ELR (cell line): ENCODE measurements around the gene PRPF8.

Experiments used
- DNase-seq: peaks from one replicate; pipeline ENCODE4 v3.0.0-alpha.2; 2015; ENCODE audit warnings: low read depth

The PRPF8 gene

DNA sequence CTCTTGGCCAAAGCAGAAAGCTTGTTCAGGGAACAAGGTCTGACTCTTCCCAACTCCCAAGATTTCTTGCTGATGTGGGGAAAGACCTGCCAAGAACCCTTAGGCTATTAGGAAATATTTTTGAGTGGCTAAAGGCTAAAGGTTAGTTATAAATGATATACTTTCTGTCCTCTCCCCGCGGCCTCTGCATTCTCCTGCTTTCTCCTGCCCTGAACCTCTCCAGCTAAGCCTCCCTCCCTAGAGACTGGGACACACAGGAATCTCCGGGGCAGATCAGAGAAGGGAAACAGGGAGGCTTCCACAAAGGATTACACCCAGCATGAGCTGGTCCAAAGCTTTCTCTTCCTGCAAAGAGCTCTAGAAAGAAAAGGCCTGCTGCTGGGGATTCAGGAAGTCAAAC is 58.3 kb downstream of the PRPF8 start:
- DNase-seq: no peak

DNA sequence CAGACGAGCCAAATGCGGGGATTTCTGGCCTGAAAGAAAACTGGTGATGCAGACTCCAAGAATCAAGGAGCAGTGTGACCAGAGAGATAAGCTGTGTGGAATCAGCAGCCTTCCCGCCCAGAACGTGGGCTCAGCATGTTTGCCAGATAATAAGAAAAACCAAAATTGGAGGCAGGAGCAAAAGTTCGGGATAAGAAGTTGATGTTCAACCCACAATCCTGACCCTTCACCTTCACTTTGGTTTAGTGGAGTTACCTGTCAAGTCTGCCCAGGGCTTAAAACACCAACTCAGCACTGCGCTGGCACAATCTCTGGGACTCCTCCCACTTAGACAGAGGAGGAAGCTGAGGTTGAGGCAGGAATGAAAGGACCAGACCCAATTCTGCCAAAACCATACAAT is 59.1 kb downstream of the PRPF8 start:
- DNase-seq: no peak

DNA sequence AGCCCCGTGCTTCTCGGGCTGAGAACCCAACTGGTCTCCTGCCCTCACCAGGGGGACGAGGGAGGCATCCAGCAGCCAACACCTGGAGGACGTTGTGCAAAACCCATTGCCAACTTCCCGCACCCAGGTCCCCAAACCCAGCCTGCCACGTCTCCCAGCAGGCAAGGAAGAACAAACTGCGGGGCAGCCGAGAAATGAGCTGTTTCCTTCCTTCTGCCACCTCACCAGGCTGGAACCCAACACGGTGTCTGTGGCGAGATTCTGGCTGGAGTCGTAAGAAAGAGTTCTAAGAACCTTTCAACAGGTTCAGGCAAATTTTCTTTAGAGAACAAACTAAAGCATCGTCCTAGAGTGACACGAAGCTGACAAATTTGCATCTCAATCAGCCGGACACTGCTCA is 59.6 kb downstream of the PRPF8 start:
- DNase-seq: no peak

DNA sequence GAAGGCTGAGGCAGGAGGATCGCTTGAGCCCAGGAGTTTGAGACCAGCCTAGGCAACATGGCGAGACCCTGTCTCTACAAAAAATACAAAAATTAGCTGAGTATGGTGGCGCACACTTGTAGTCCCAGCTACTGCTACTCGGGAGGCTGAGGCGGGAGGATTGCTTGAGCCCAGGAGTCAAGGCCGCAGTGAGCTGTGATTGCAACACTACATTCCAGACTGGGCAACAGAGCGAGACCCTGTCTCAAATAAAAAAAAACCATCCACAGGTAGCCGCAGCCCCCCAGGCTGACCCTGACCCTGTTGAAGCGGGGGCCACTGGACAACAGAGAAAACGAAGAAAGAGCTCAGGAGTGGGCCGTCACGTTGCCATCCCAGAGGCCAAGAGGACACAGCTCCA is 60.0 kb downstream of the PRPF8 start:
- DNase-seq: no peak

DNA sequence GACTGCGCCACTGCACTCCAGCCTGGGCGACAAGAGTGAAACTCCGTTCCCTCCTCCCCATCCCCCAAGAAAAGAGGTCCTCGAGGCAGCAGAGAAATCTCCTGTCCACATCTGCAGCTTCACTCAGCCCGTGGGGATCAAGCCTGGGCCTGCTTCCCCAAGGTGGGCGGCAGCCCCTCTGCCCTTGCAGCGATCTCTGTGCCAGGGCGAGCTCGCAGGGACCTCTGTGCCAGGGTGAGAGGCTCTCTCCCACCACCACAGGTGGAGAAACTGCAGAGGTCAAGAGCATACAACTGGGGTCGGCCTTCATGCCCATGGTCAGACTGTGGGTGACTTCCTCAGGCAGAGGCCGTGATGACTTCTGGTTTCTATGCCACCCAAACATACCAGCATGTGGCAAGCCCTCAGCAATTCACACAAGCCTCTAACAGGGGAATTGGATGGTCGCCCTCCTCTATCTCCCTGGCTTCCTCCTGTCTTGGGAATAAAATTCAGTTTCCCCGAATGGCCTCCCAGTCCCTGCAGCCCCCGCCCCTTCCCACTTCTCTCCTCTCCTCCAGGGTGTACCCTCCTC is 61.5 kb downstream of the PRPF8 start:
- no peak for DNase-seq

DNA sequence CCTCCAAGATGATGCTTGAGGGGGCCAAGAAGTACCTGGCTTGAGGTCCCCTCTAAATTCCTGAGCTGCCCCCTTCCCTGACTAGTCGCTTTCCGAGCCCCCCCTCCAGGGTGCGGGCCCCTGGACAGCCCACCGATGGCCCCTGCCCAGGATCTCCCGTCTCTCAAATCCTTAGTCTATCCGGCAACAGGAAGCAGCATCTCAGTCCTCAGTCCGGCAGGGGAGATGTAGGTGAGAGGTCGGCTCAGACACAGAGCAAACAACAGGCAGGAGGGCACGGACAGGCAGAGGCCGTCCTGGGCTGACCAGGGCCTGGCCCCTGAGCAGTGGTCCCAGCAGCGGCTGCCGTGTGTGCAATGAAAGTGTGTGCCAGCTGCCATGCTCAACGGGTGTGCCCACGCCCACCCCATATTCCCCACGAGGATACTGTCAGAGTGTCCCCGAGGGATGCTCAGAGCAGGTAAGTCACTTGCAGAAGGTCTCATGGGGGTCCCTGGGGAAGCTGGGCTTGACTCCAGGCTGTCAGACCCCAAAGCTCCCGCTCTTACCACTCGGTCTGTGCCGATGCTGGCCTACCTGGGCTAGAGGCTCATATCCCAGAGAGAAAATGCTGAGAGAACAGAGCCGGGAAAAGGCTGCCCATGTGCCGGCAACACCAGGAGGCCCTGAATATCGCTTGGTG is 63.3 kb downstream of the PRPF8 start:
- no peak for DNase-seq

DNA sequence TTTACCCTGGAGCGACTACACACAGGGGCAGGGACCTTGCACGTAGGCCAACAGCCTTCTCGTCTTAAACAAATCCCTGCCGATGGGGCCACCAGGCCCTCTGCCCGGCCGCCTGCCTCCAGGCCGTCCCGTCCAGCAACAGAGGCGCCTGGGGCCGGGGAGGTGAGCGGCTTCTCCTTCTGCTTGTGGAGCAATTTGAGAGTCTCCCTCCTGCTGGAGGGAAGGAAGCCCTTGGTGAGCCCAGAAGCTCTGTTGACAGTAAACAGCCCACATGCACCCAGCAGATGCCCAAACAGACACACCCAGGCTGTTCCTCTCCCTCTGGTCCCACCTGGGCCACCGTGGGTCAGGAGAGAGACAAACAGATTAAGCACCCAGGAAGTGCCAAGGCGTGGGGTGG is 64.2 kb downstream of the PRPF8 start:
- DNase-seq: no peak

DNA sequence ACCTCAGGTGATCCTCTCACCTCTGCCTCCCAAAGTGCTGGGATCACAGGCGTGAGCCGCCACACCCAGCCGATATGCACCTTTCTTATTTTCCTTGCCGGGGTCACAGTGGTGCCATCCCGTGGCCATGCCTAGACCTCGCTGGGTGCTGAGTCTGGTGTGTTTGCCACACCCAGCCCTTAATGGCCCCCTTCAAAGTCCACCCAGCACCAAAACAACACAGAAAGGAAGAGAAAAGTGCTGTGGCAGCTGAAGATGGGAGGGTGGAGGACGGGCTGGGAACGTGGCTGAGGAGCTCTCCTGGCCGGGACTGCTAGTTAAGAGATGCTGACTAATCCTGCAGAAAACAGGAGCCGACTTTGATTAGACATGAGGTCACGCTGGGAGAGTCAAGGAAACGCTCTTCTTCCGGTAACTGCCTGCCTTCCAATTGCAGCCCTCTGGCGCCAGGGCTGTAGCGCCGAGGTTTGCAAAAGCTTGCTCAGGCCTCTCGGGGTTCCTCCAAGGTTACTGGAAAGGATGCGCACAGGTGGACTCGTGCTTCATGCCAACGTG is 67.0 kb downstream of the PRPF8 start:
- DNase-seq: peak; percentile 85

DNA sequence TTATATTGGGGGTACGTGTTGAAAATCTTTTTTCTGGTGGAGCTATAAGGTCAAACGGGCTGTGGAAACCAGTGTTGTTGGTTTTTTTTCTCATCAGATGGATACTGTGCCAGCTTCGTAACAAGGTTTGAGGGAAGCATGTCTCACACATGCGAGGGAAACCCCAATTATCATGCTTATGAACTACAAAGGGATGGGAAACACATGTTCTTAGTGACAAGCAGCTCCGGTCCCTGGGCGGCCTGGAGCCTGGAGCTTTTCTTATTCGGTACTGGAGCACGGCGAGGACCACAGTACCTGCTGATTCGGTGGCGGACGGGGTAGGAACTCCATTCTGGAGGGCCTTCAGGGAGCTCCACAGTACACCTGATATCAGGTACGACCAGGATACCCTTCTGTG is 68.6 kb downstream of the PRPF8 start:
- no peak for DNase-seq

DNA sequence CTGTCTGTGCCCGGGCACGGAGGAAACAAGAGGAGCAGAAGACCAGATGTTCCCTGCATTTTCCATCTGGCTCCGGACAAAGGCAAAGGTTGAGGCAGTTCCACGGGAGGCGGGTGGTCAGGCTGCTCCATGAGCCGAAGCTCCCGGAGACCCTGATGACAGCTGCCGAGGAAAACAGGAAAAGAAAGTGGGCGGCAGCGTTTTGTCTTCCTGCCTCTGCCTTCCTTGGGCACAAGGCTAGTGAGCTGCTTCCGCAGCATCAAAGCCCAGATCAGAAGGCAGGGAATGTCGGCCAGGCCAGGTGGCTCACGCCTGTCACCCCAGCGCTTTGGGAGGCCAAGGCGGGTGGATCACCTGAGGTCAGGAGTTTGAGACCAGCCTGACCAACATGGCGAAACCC is 72.3 kb downstream of the PRPF8 start:
- no peak for DNase-seq

DNA sequence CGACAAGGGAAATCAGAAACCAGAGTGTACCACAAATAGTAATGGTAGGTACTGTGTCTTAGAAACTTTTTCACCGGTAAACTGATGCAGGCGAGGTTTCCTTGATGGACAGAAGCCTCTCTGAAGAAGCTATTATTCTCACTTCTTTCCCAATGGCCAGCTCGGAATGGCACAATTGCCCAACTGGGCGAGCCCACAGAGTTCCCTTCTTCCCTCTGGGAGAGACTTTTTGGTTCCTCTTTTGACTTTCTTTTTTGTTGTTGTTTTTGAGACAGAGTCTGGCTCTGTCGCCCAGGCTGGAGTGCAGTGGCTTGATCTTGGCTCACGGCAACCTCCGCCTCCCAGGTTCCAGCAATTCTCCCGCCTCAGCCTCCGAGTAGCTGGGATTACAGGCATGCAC is 73.0 kb downstream of the PRPF8 start:
- DNase-seq: no peak

DNA sequence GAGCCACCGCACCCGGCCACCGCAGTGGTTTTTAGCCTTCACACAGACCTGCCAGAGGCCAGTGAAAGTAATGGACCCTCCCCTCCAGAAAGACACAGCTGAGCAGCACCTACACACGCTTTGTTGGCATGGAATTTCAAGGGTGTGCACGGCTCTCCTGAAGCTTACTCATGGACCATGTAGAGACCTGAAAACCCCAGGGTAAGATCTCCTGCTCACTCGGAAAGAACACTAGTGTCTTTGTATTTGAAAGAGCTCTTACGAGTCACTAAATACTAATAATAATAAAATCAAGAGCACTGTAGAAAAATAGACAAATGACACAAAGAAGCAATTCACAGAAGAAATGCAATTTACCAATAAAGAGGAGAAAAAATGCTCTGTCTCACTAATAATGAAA is 76.0 kb downstream of the PRPF8 start:
- DNase-seq: no peak

DNA sequence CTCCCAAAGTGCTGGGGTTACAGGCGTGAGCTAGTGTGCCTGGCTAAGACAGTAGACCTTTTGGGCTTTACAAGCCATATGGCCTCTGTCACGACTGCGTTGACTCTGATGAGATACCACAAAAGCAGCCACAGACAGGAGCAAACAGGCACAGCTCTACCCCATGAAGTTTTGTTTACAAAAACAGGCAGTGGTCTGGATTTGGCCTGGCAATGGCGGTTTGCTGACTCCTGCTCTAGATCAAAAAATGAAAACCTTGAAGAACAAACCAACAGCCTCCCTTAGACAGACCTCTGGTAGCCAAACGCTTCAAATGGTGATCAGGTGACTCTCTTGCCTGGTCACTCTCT is 76.7 kb downstream of the PRPF8 start:
- DNase-seq: no peak

DNA sequence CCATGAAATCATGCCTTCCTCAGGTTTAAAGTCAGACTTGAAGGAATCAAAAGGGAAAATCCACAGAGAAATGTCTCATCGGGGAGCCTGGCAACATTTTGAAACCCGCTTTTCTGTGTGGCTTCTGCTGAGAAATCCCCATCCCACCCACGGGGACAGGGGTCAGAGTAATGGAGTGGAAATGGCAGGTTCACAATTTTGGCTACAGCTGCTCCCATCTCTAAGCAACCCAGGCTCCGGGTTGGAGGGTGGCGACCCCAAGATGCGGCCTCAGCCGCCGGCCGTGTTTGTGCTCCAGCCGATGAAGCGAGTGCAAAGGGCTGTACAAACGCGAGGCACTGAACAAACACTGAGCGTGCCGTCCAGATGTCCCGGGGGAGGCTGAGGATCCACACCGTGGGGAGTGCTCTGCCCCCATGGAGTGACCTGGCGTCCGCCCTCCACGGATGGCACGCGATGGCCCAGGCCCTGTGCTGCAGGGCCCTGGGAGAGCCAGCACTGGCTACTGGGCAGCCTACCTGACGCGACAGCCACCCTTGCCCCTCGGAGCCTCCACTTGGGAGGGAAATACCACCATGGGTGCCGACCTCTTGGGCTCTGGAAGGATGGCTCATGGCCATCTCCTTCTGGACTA is 78.2 kb downstream of the PRPF8 start:
- no peak for DNase-seq

DNA sequence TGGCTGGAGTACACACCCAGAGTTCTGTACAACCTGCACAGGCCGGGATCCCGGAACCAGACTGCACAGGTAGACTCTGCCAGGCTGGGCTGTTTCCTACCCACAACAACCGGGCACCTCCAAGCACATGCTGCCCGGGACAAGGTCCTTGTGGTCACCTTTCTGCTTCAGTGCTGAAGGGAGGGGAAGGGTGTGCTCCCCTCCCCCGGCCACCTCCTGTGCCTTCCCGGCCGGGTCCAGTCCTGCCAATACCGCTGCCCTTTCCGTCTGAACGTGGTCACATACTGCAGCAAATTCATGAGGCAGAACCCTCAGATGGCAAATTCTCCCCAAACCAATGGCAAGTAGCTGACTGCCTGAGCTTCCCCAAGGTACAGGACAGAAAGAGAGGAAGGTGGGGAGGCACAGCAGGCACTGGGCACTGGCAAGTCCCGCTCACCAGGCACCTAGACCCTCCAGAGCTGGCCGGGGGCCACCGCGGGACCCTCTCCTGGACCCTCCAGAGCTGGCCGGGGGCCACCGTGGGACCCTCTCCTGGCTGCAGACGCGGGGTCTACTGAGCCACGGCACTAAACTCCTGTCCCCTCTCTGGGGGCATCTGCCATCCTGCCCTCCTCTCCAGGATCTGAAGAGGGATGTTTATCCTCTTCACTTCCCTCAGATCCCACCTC is 78.9 kb downstream of the PRPF8 start:
- no peak for DNase-seq

DNA sequence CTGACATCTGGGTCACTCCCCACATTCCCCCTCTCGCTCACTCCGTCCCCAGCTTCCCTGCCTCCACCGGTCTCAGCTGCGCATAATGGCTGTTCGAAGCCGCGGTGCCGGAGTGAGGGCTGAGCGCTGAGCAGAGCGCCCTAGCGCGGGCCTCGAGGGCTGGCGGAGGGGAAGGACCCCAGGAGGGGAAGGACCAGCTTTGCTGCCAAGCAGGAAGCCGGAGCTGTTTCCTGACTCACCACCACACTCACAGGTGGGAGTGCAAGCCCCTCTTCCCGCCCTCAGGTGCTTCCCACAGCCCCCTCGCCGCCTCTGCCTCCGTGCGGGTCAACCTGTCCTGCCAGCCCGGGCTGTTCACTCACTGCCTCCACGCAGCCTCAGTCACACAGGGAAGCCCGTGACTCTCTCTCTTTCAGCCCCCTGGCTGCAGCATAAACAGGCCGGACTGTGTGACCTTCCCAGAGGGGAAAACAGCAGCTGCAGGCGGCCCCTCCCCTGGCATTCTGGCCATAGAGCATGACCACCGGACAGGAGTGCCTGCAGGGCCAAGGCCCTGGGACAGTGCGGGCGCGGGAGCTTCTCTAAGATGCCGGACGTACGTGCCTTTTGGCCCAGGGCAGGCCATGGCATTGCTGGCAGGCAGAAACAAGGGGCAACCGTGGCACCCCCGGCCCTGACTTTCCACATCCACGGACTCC is 79.7 kb downstream of the PRPF8 start:
- no peak for DNase-seq

DNA sequence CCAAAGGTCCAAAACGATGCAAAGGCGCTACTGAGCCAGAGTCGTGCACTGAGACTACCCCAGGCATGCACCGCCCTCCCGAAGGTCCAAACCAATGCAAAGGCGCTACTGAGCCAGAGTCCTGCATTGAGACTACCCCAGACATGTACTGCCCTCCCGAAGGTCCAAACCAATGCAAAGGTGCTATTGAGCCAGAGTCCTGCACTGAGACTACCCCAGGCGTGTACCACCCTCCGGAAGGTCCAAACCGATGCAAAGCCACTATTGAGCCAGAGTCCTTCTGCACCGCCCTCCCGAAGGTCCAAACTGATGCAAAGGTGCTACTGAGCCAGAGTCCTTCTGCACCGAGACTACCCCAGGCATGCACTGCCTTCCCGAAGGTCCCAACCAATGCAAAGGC is 83.1 kb downstream of the PRPF8 start:
- DNase-seq: no peak
